Upper lobe of left lung (tissue), 6 donors: ENCODE measurements around the gene RNF130. TPM values are rescaled to one million over a fixed set of nuclear protein-coding genes. Genes with fewer than 3 reads are reported as not detected.
"Not testable (repeated sequence)": the region's sequence is repeated elsewhere in the genome, so short reads cannot be mapped to it uniquely, and the experiment has no call there.

ENCODE experiments used
- ATAC-seq, 2 donors: fragments of 200-7000 bp; cut with Tn5 transposase; one replicate each; pipeline ENCODE4 v1.9.1; 2022; ENCODE audit warnings: mild to moderate bottlenecking in 2 of 2, moderate library complexity in 2 of 2; ENCODE audit not compliant: low FRiP score in 2 of 2
- DNase-seq, 2 donors: peaks; one replicate each; pipeline ENCODE4 v3.0.0-alpha.2; 2019 to 2020
- H3K27ac ChIP-seq, 4 donors: fragments of 200-600 bp; sonication (generic); one replicate each; pipeline ENCODE4 v1.5.1; 2016 to 2019
- H3K27me3 ChIP-seq, 4 donors: fragments of 200-600 bp; sonication (generic); one replicate each; pipeline ENCODE4 v1.5.1; 2017 to 2019
- H3K36me3 ChIP-seq, 4 donors: fragments of 200-600 bp; sonication (generic); one replicate each; pipeline ENCODE4 v1.5.1; 2016 to 2019
- H3K4me1 ChIP-seq, 4 donors: fragments of 200-600 bp; sonication (generic); one replicate each; pipeline ENCODE4 v1.5.1; 2018 to 2019
- H3K4me3 ChIP-seq, 4 donors: fragments of 200-600 bp; sonication (generic); one replicate each; pipeline ENCODE4 v1.5.1; 2017 to 2019; ENCODE audit warnings: mild to moderate bottlenecking in 2 of 4, moderate library complexity in 1 of 4
- H3K9me3 ChIP-seq, 4 donors: fragments of 200-600 bp; sonication (generic); one replicate each; pipeline ENCODE4 v1.5.1; 2018 to 2019
- EP300 ChIP-seq, 4 donors: sonication (generic); formaldehyde crosslinking; IDR thresholded peaks; one replicate each; pipeline ENCODE4 v1.5.1; 2017; ENCODE audit warnings: antibody characterized with exemption in 4 of 4, control low read depth in 2 of 4
- POLR2A ChIP-seq, 4 donors: fragments of 450-650 bp; IDR thresholded peaks; one replicate each; pipeline ENCODE4 v1.5.1; 2016 to 2017; ENCODE audit warnings: antibody characterized with exemption in 4 of 4, mild to moderate bottlenecking in 2 of 4
- POLR2AphosphoS5 ChIP-seq, 2 donors: sonication (generic); formaldehyde crosslinking; IDR thresholded peaks; one replicate each; pipeline ENCODE4 v1.5.1; 2017; ENCODE audit warnings: antibody characterized with exemption in 2 of 2
- WGBS, 2 donors: methylation state at CpG; one replicate each; pipeline ENCODE4 v1.1.5; 2017 to 2018; 5-methylcytosine and 5-hydroxymethylcytosine counted together
- total RNA-seq, 6 donors: library from RNA; depleted of rRNA in 4 of 6; stranded (reverse); fragments of >200 nt in 4 of 6; gene quantifications; one replicate each; pipeline versions ENCODE4 v1.1.0 to v1.2.1, GENCODE V29; 2016 to 2021
- TF ChIP-seq, protein P1 (sequence below), 6 experiments: fragments of 450-650 bp in 4 of 6; fragments of 200-600 bp in 2 of 6; sonication (generic) in 2 of 6; IDR thresholded peaks; one replicate each; pipeline ENCODE4 v1.5.1; 2016 to 2019; ENCODE audit warnings: antibody characterized with exemption in 6 of 6
- donor health status: DM: no; HTN: no; CAD: no; lungs with moderate emphysema.
- donor health status: DM: no; HTN: yes; CAD: no; lungs with severe emphysema.

RNF130 gene
- total RNA-seq, 6 donors from 2014 or later, result 54.5 to 137 (median 98.2) TPM

DNA sequence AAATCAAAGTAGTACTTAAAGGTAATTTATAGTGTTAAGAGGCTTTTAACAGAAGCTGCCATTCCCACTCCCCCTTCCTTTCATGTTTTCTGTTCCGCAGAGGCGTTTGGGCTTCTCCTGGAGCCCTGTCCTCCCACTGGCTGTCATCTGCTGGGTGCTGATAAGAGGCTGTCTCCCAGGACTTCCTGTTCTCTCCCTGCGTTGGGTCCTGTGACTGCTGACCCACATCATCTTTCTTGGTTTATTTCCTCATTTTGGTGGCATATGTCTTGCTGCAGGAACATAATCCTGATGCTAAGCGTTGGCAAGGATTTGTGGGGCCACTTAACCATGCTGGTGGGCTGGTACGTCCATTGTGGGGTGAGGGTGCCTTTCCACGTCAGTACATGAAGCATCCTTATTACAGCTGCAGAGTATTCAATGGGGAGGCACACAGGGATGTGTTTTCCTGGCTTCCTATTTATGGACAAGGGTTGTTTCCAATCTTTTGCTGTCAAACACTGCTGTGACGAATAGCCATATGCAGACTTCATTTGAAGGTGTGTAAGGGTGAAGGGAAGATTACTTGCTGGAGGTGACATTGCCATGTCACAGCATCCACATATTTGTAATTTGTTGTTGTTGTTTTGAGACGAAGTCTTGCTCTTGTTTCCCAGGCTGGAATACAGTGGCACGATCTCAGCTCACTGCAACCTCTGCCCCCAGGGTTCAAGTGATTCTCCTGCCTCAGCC is 22.3 kb upstream of the RNF130 start:
- peak in 1 of 2 donors; percentile 66 for DNase-seq
- peak in 1 of 2 donors; percentile 56 for ATAC-seq

DNA sequence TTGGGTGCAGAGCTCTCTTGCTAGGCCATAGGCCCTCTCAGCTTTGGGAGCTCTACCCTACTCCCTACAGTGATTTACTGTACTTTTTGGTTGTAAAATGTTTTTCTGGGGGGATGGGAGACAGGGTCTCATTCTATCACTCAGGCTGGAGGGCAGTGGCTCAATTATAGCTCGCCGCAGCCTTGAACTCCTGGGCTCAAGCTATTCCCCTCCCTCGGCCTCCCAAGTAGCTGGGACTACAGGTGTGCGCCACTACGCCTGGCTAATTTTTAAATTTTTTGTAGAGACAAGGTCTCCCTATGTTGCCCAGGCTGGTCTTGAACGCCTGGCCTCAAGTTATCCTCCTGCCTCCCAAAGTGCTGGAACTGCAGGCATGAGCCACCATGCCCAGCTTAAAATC is 21.7 kb upstream of the RNF130 start:
- 94 to 95% methylated on average over 6 of the region's 6 CpGs for WGBS, 2 donors
- TF ChIP-seq POLR2AphosphoS5 (IDR thresholded peaks at IDR 0.05) (no peak), POLR2A (IDR thresholded peaks at IDR 0.05) (no peak), EP300 (IDR thresholded peaks at IDR 0.05) (no peak)
- H3K9me3 ChIP-seq, result no peaks in the 10 kb centered on the region
- ATAC-seq (no peak), DNase-seq (no peak)
- H3K4me3 ChIP-seq, result no peak overlapping the region
- peaks cover 9 to 16% (median 13%) of the 10 kb centered on the region in 4 donors for H3K4me1 ChIP-seq
- H3K27me3 ChIP-seq, result no peaks in the 10 kb centered on the region
- peak overlapping the region in 1 of 4 donors; percentile 43 for H3K27ac ChIP-seq
- H3K36me3 ChIP-seq, result no peaks in the 10 kb centered on the region

More for the DNA sequence above, 22.3 kb upstream of the RNF130 start:
- Histone ChIP-seq H3K27ac (peak overlapping the region in 1 of 4 donors; percentile 43), H3K4me1 (peaks cover 9 to 16% (median 13%) of the 10 kb centered on the region in 4 donors), H3K4me3 (no peak overlapping the region), H3K36me3 (no peaks in the 10 kb centered on the region), H3K9me3 (no peaks in the 10 kb centered on the region), H3K27me3 (no peaks in the 10 kb centered on the region)
- WGBS, 2 donors, result 47 to 66% methylated on average over 9 of the region's 9 CpGs
- TF ChIP-seq, protein P1, sequence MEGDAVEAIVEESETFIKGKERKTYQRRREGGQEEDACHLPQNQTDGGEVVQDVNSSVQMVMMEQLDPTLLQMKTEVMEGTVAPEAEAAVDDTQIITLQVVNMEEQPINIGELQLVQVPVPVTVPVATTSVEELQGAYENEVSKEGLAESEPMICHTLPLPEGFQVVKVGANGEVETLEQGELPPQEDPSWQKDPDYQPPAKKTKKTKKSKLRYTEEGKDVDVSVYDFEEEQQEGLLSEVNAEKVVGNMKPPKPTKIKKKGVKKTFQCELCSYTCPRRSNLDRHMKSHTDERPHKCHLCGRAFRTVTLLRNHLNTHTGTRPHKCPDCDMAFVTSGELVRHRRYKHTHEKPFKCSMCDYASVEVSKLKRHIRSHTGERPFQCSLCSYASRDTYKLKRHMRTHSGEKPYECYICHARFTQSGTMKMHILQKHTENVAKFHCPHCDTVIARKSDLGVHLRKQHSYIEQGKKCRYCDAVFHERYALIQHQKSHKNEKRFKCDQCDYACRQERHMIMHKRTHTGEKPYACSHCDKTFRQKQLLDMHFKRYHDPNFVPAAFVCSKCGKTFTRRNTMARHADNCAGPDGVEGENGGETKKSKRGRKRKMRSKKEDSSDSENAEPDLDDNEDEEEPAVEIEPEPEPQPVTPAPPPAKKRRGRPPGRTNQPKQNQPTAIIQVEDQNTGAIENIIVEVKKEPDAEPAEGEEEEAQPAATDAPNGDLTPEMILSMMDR (IDR thresholded peaks at IDR 0.05), result no peak
- TF ChIP-seq POLR2AphosphoS5 (IDR thresholded peaks at IDR 0.05) (no peak), POLR2A (IDR thresholded peaks at IDR 0.05) (peak in 1 of 4 donors; percentile 28), EP300 (IDR thresholded peaks at IDR 0.05) (peak in 1 of 4 donors; percentile 7)

DNA sequence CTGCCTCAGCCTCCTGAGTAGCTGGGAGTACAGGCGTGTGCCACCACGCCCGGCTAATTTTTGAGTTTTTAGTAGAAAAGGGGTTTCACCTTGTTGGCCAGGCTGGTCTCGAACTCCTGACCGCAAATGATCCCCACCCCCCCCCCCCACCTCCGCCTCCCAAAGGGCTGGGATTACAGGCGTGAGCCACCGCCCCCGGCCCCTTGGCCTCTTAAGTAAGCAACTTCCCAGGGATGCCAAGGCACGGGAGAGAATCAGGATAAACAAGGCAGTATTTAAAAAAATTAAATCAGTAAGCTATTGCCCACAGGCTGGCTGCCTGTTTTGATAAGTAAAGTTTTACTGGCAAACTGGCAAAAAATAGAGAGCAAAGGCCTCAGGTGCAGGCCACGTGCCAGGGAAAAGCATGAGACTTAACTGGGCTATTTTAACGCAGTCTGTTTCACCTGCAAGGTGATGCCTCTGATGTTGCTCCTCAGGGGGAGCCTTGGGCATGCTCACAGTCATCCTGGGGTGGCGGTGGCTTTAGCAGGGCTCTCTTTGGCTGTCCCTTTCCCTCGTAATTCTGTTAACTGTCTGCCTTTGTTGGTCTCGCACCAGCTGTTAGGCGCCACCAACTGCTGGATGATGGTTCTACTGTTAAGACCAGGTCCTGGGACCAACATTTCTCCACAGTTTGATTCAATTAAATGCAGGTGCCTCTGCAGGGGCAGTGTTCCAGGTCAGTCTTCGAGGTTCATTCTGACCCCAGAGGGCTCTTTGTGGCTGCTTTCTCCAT is 19.4 kb upstream of the RNF130 start:
- ATAC-seq (no peak), DNase-seq (peak in 1 of 2 donors; percentile 49)
- 27 to 29% methylated on average over 10 to 14 of the region's 17 CpGs for WGBS, 2 donors
- H3K36me3 ChIP-seq, result no peaks in the 10 kb centered on the region
- H3K4me1 ChIP-seq, result peaks cover 9 to 16% (median 13%) of the 10 kb centered on the region in 4 donors
- H3K9me3 ChIP-seq, result no peaks in the 10 kb centered on the region
- H3K27ac ChIP-seq, result peak overlapping the region in 3 of 4 donors; percentile 67 to 83 (median 82)
- TF ChIP-seq, protein P1 (IDR thresholded peaks at IDR 0.05), result peak in 1 of 6 experiments; percentile 5
- TF ChIP-seq EP300 (IDR thresholded peaks at IDR 0.05), result no peak
- no peaks in the 10 kb centered on the region for H3K27me3 ChIP-seq
- H3K4me3 ChIP-seq, result peak overlapping the region in 3 of 4 donors; percentile 49 to 59 (median 55)

DNA sequence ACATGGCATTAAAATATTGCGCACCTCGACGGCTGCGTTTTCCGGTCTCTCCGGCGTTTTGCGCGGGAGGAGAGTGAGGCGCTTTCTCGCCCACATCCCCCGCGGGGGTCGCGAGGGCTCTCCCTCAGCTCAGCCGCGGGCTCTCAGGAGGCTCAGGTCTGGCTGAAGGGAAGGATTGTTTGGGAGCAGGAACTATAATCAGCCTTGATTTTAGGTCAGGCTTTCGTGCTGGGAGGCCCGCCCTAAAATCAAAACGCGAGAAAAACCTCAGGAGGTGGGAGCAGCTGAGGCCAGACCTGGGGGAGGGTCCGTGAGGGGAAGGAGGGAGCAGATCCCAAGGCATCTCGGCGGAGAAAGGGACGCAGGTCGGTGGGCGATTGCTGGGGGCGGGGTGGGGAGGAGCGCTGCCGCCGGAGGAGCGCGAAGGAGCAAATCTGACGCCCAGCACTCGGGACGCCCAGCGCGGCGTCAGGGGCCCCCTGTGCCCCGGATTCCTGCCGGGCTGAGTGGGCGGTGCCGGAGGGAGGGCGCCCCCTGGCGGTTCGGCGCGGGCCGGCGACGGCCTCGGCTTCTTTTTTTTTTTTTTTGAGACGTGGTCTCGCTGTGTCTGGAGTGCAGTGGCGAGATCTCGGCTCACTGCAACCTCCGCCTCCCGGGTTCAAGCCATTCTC is 18.7 kb upstream of the RNF130 start:
- DNase-seq, result peak; percentile 68 to 97
- H3K36me3 ChIP-seq, result no peaks in the 10 kb centered on the region
- peaks cover 15 to 21% (median 18%) of the 10 kb centered on the region in 4 donors for H3K4me1 ChIP-seq
- TF ChIP-seq POLR2A (IDR thresholded peaks at IDR 0.05) (peak in 1 of 4 donors; percentile 46), EP300 (IDR thresholded peaks at IDR 0.05) (no peak)
- TF ChIP-seq, protein P1 (IDR thresholded peaks at IDR 0.05), result peak; percentile 68 to 89 (median 84)
- ATAC-seq, result peak; percentile 92 to 97
- H3K9me3 ChIP-seq, result no peaks in the 10 kb centered on the region
- H3K27me3 ChIP-seq, result no peaks in the 10 kb centered on the region
- WGBS, 2 donors, result 3 to 6% methylated on average over 27 to 47 of the region's 58 CpGs
- H3K27ac ChIP-seq, result peak overlapping the region; percentile 39 to 83 (median 74)
- H3K4me3 ChIP-seq, result peak overlapping the region; percentile 44 to 59 (median 52)

DNA sequence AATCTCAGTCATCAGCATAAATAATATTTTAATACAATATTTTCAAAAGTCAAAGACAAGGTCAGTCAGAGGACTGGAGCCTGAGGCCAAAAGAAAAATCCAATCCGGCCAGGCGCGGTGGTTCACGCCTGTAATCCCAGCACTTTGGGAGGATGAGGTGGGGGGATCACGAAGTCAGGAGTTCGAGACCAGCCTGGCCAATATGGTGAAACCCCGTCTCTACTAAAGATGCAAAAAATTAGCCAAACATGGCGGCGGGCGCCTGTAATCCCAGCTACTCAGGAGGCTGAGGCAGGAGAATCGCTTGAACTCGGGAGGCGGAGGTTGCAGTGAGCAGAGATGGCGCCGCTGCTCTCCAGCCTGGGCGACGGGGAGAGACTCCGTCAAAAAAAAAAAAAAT is 18.1 kb upstream of the RNF130 start:
- Histone ChIP-seq H3K4me3 (peak overlapping the region in 3 of 4 donors; percentile 49 to 59 (median 55)), H3K27ac (peak overlapping the region in 1 of 4 donors; percentile 82), H3K4me1 (peaks cover 17 to 24% (median 19%) of the 10 kb centered on the region in 4 donors)
- not testable (repeated sequence) for H3K36me3 ChIP-seq, DNase-seq, H3K9me3 ChIP-seq, ATAC-seq, H3K27me3 ChIP-seq
- WGBS, 2 donors, result 76 to 86% methylated on average over 18 of the region's 18 CpGs
